Fibroblast of villous mesenchyme (primary cell): ENCODE data around the gene RIMBP2. TPM values are rescaled to one million over a fixed set of nuclear protein-coding genes. Genes with fewer than 3 reads are reported as not detected.

Experiments
- DNase-seq: peaks from one replicate; pipeline ENCODE4 v3.0.0-alpha.2; 2010; ENCODE audit warnings: low read depth
- H3K4me3 ChIP-seq: 2 replicates; pipeline ENCODE4 v1.5.1; 2011; ENCODE audit warnings: low read depth, mild to moderate bottlenecking, low read length
- total RNA-seq: library from RNA; depleted of rRNA; stranded (reverse); fragments of >200 nt; gene quantifications from 2 replicates; pipeline ENCODE4 v1.2.3, GENCODE V29; 2012
- TF ChIP-seq, protein P1 (sequence below): IDR thresholded peaks from 2 replicates; pipeline ENCODE4 v1.5.1; 2012; ENCODE audit warnings: low read depth, mild to moderate bottlenecking, low read length; ENCODE audit not compliant: insufficient read depth

RIMBP2 gene
- total RNA-seq, 1 donor = not detected

DNA sequence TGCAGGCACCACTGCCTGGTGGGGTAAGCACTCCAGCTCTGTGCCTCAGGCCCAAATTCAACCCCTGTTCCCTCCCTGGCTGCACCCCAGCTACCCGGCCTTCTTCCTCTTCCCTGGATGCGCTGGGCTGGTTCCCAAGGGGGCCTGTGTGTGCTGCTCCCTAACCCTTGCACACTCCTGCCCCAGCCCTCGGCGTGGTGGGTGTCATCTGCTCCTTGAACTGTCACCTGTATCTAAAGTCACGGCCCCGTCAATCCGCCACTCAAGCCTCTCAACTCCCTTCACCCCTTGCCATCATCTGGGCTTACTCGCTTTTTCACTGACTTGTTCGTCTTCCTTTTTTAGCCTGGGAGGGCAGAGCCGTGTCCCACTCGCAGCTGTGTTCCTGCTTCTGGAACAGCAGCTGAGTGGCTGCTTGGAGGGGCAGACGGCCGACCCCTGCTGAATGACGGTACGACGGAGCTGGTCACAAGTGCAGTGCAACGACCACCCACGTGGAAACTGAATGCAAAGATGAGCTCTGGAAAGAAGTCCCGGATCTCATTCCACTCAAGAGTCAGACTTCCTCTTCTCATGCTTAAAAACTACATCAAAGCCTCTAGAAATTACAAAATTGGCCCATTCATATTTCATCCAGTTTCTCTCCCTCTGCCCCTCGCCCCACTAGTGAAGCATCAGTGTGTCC lies 239.5 kb downstream of the RIMBP2 start:
- TF ChIP-seq, protein P1, sequence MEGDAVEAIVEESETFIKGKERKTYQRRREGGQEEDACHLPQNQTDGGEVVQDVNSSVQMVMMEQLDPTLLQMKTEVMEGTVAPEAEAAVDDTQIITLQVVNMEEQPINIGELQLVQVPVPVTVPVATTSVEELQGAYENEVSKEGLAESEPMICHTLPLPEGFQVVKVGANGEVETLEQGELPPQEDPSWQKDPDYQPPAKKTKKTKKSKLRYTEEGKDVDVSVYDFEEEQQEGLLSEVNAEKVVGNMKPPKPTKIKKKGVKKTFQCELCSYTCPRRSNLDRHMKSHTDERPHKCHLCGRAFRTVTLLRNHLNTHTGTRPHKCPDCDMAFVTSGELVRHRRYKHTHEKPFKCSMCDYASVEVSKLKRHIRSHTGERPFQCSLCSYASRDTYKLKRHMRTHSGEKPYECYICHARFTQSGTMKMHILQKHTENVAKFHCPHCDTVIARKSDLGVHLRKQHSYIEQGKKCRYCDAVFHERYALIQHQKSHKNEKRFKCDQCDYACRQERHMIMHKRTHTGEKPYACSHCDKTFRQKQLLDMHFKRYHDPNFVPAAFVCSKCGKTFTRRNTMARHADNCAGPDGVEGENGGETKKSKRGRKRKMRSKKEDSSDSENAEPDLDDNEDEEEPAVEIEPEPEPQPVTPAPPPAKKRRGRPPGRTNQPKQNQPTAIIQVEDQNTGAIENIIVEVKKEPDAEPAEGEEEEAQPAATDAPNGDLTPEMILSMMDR = no peak
- H3K4me3 ChIP-seq = no peak overlapping the region
- no peak for DNase-seq

DNA sequence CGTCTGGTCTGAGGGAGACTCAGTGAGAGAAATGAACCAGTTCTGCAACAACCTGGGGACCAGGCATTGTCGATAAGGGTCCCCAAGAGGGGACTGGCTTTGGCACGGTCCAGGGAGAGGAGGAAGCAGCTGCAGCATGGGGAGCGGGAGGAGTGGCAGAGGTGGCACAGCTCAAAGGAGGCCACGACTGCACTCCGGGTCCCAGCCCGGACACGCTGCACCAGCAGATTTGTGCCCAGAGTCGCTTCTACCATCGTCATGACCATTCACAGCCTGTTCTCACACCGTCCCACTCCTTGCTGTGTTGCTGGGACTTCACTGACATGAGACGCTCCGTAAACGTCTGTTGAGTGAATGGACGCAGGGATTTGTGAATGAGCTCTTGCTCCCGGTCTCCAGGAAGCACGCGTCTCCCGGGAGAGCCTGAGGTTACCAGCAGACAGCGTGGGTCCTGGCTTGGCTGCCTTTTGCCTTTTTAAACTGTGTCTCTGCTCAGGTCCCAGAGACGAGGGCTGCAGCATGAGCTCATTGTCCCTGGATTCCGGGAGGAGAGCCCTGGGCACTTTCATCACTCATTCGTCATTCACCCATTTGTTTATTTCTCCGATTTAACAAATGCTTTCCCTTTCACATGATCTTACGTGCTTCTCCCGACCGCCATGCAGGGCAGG lies 241.4 kb downstream of the RIMBP2 start:
- TF ChIP-seq, protein P1 = no peak
- no peak for DNase-seq
- H3K4me3 ChIP-seq = no peak overlapping the region

DNA sequence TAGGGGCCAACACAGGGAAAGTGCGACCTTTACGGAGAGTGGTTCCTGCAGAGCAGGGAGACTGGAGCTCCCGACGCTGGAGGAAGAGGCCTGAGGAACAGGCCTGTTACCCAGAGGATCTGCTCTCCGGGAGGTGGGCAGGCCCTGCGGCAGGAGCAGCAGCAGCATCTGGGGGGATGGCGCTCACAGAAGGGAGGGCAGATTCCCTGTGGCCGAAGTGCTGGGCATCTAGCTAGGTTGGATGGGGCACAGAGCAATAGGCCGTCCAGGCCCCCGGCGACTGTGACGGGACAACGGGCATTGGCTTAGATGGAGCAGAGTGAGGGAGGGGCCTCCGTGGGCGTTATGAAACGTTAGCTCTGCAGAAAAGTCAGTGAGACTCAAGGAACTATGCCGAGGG lies 242.8 kb downstream of the RIMBP2 start:
- DNase-seq = no peak
- H3K4me3 ChIP-seq = no peak overlapping the region
- TF ChIP-seq, protein P1 = no peak

DNA sequence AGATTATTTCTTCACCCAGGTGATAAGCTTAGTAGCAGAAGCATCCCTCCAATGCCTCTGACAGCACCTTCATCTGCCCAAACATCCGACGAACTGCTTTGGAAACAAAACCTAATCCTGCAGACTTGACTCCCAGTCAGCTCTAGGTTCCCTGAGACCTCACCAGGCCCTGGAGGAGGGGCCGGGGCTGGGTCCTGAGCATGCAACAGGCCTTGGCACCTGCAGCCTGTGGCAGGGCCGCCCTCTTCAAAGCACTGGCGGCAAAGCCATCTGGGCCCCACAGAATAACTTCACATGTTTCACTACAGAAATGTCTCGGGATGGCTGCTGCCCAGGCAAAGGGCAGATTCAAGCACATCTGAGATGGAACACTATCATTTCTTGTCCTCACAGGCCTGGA lies 245.1 kb downstream of the RIMBP2 start:
- no peak for DNase-seq
- TF ChIP-seq, protein P1 = no peak
- H3K4me3 ChIP-seq = no peak overlapping the region

DNA sequence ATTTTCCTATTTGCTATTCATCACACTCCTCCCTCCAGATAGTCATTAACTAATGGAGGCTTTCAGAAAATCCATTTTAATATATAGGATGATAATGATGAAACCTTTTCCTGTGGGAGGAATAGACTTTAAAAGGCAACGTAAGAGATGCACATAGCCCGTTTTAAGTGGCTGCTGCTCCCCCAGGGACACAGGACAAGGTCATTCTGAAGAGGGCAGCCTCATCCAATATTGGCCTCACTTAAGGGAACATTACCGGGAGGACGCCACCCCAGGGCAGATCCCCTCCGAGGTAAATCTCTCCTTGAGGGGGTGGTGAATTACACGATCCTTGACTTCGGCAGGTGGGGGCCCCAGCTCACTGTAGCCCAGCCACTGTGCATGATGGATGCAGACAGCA lies 246.5 kb downstream of the RIMBP2 start:
- no peak overlapping the region for H3K4me3 ChIP-seq
- TF ChIP-seq, protein P1 = no peak

DNA sequence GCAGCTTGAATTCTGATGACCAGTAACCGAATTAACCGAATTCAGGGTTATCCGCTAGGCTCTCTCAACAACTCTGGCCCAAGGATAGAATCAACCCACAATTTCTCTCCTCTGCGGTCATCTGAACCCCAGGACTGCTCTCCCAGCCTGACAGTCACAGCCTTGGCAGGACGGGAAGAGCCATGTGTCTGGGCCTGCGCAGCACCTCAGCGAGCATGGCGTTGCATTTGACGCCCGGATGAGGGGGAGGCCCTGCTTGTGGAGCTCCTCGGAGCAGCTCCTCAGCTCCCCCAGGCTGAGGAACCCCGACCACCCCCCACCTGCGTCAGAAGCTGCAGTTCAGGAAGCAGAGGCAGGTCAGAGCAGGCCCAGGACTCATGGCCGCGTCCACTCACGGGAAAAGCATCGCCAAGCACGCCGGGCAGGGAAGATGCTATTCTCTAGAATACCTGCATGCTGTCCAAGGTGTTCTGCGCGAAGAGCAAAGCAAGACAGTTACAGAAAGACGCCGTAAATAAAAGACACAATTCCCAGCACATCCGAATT lies 247.3 kb downstream of the RIMBP2 start:
- no peak for DNase-seq
- H3K4me3 ChIP-seq = no peak overlapping the region
- TF ChIP-seq, protein P1 = no peak

More for the DNA sequence above, 246.5 kb downstream of the RIMBP2 start:
- no peak for DNase-seq
